CD4-positive, alpha-beta T cell (primary cell): ENCODE data around the gene SERPINA10. TPM values are rescaled to one million over a fixed set of nuclear protein-coding genes. Genes with fewer than 3 reads are reported as not detected.

Experiments used
- ATAC-seq: fragments of 200-7000 bp; cut with Tn5 transposase; one replicate; pipeline ENCODE4 v1.10.0; 2022; ENCODE audit warnings: mild to moderate bottlenecking; ENCODE audit not compliant: poor library complexity
- CTCF ChIA-PET: fragments of 350-600 bp; sonication (Branson Sonifier 250); formaldehyde crosslinking; loops from one replicate; lab custom pipeline; 2021; ENCODE audit warnings: antibody characterized with exemption, inconsistent platforms; lab: Charles Lee
- POLR2A ChIA-PET: fragments of 350-600 bp; sonication (Branson Sonifier 250); formaldehyde crosslinking; loops from one replicate; lab custom pipeline; 2021; ENCODE audit warnings: antibody characterized with exemption, inconsistent platforms; lab: Charles Lee
- DNase-seq, 14 experiments: peaks; one replicate each; pipeline ENCODE4 v3.0.0-alpha.2; 2013 to 2020; ENCODE audit warnings: mixed read lengths in 2 of 14
- H3K27ac ChIP-seq, 2 donors: one replicate each; pipeline versions ENCODE4 v1.5.1 to v1.7.0; 2013; ENCODE audit warnings: low read length in 2 of 2, low read depth in 1 of 2, mild to moderate bottlenecking in 1 of 2
- H3K27me3 ChIP-seq, 2 experiments: 1 replicate in 1 of 2; 2 replicates in 1 of 2; pipeline versions ENCODE4 v1.6.1 to v1.7.0; 2013; ENCODE audit warnings: low read length in 2 of 2, control low read depth in 1 of 2, mild to moderate bottlenecking in 1 of 2, moderate library complexity in 1 of 2; ENCODE audit not compliant: insufficient read depth in 2 of 2, control insufficient read depth in 1 of 2
- H3K36me3 ChIP-seq: one replicate; pipeline ENCODE4 v1.6.1; 2013; ENCODE audit warnings: low read length, control low read depth; ENCODE audit not compliant: insufficient read depth
- H3K4me1 ChIP-seq: one replicate; pipeline ENCODE4 v1.6.1; 2013; ENCODE audit warnings: low read length, control low read depth; ENCODE audit not compliant: insufficient read depth
- H3K4me3 ChIP-seq: one replicate; pipeline ENCODE4 v1.5.1; 2013; ENCODE audit warnings: mild to moderate bottlenecking, low read length, moderate library complexity
- H3K9me3 ChIP-seq, 2 experiments: 1 replicate in 1 of 2; 2 replicates in 1 of 2; pipeline versions ENCODE4 v1.6.1 to v1.7.0; 2013; ENCODE audit warnings: low read length in 2 of 2, mild to moderate bottlenecking in 2 of 2, control low read depth in 1 of 2, moderate library complexity in 1 of 2; ENCODE audit not compliant: control insufficient read depth in 1 of 2, insufficient read depth in 1 of 2
- H3K27ac Mint-ChIP-seq: one replicate; pipeline ENCODE4 v1.8.0; 2020; ENCODE audit warnings: mixed read lengths
- H3K27me3 Mint-ChIP-seq: one replicate; pipeline ENCODE4 v1.8.0; 2021; ENCODE audit warnings: mixed read lengths
- H3K36me3 Mint-ChIP-seq: one replicate; pipeline ENCODE4 v1.8.0; 2021; ENCODE audit warnings: low read depth, mixed read lengths
- H3K4me1 Mint-ChIP-seq: one replicate; pipeline ENCODE4 v1.8.0; 2021; ENCODE audit warnings: low read depth, mixed read lengths
- H3K4me3 Mint-ChIP-seq: one replicate; pipeline ENCODE4 v1.8.0; 2020; ENCODE audit warnings: mild to moderate bottlenecking, mixed read lengths
- H3K9me3 Mint-ChIP-seq: one replicate; pipeline ENCODE4 v1.8.0; 2020; ENCODE audit warnings: mixed read lengths
- intact Hi-C, 2 experiments: fragments of 100-400 bp; cut with DNase I in 1 of 2; cut with micrococcal nuclease in 1 of 2; formaldehyde crosslinking; loops; one replicate each; pipeline versions ENCODE4 v1.15.1 to v1.9.0; 2023 to 2025; cut with DNase I, micrococcal nuclease
- total RNA-seq, 174 experiments: library from RNA in 2 of 174; stranded (reverse) in 2 of 174; gene quantifications; one replicate each; pipeline ENCODE4 v1.2.3 and lab custom pipeline; 2021 to 2026
- TF ChIP-seq, protein P1 (sequence below): fragments of 200-600 bp; IDR thresholded peaks from one replicate; pipeline ENCODE4 v1.8.0; 2022; ENCODE audit warnings: antibody characterized with exemption, mild to moderate bottlenecking

The SERPINA10 gene
- total RNA-seq, 2 experiments from 2014 or later, result not detected

DNA sequence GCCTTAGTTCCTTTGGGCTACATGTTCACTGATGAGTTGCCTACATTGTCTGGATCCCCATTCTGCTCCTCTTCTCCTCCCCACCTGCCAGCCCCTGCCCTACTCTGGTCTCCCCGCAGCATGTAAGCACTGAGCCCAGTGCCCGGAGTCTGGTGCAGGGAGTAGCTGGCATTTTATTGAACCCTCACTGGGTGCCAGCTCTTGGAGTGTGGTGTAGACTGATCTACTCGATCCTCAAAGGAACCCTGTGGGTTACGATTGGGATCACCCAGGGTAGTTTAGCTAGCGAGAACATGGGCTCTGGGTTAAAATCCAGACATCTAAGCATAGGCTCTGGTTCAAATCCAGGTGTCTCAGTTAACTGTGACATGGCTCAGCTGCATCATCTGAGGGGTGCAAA is 38.4 kb upstream of the SERPINA10 start:
- Histone ChIP-seq H3K27me3 (no peaks in the 10 kb centered on the region), H3K27ac (no peak overlapping the region), H3K9me3 (no peaks in the 10 kb centered on the region), H3K4me3 (no peak overlapping the region), H3K36me3 (no peaks in the 10 kb centered on the region), H3K4me1 (no peaks in the 10 kb centered on the region)
- no peak overlapping the region for H3K27ac Mint-ChIP-seq
- no peak overlapping the region for H3K4me3 Mint-ChIP-seq
- POLR2A ChIA-PET, result no interaction called here
- peaks cover 22% of the 10 kb centered on the region for H3K27me3 Mint-ChIP-seq
- DNase-seq (no peak), ATAC-seq (no peak)
- intact Hi-C loops, result no loop called here
- CTCF ChIA-PET, result no interaction called here
- no peaks in the 10 kb centered on the region for H3K4me1 Mint-ChIP-seq
- no peaks in the 10 kb centered on the region for H3K36me3 Mint-ChIP-seq
- TF ChIP-seq, protein P1, sequence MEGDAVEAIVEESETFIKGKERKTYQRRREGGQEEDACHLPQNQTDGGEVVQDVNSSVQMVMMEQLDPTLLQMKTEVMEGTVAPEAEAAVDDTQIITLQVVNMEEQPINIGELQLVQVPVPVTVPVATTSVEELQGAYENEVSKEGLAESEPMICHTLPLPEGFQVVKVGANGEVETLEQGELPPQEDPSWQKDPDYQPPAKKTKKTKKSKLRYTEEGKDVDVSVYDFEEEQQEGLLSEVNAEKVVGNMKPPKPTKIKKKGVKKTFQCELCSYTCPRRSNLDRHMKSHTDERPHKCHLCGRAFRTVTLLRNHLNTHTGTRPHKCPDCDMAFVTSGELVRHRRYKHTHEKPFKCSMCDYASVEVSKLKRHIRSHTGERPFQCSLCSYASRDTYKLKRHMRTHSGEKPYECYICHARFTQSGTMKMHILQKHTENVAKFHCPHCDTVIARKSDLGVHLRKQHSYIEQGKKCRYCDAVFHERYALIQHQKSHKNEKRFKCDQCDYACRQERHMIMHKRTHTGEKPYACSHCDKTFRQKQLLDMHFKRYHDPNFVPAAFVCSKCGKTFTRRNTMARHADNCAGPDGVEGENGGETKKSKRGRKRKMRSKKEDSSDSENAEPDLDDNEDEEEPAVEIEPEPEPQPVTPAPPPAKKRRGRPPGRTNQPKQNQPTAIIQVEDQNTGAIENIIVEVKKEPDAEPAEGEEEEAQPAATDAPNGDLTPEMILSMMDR, result no peak
- peaks cover 2% of the 10 kb centered on the region for H3K9me3 Mint-ChIP-seq

DNA sequence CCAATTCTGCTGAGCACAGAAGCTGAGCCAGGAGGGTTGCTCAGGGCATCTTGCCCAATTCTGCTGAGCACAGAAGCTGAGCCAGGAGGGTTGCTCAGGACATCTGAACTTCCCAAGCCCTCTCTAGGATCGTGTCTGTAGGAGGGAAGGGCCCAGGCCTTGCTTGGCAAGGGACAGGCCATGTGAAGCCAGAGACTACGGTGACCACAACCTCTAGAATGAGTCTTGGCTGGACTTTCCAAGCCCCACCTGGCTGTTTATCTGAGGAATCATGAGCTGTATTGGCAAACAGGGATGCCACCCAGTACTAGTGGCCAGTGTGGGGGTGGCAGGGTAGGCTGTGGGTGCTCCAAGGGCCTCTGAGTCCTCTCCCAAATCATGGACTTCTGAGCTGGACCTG is 37.8 kb upstream of the SERPINA10 start:
- H3K36me3 Mint-ChIP-seq, result no peaks in the 10 kb centered on the region
- no peak overlapping the region for H3K27ac Mint-ChIP-seq
- Histone ChIP-seq H3K4me3 (no peak overlapping the region), H3K36me3 (no peaks in the 10 kb centered on the region), H3K27ac (no peak overlapping the region), H3K4me1 (no peaks in the 10 kb centered on the region), H3K27me3 (no peaks in the 10 kb centered on the region), H3K9me3 (no peaks in the 10 kb centered on the region)
- H3K4me1 Mint-ChIP-seq, result no peaks in the 10 kb centered on the region
- H3K4me3 Mint-ChIP-seq, result no peak overlapping the region
- ATAC-seq (no peak), DNase-seq (no peak)
- peaks cover 2% of the 10 kb centered on the region for H3K9me3 Mint-ChIP-seq
- peaks cover 20% of the 10 kb centered on the region for H3K27me3 Mint-ChIP-seq
- ChIA-PET POLR2A (no interaction called here), CTCF (no interaction called here)
- TF ChIP-seq, protein P1, result no peak
- intact Hi-C loops, result no loop called here

GRCh38 chr14:94330432-94330831 is 37.4 kb upstream of the SERPINA10 start:
- Histone ChIP-seq H3K4me3 (no peak overlapping the region), H3K9me3 (no peaks in the 10 kb centered on the region), H3K4me1 (no peaks in the 10 kb centered on the region), H3K36me3 (no peaks in the 10 kb centered on the region), H3K27ac (no peak overlapping the region), H3K27me3 (no peaks in the 10 kb centered on the region)
- no peaks in the 10 kb centered on the region for H3K36me3 Mint-ChIP-seq
- no peak overlapping the region for H3K4me3 Mint-ChIP-seq
- H3K4me1 Mint-ChIP-seq, result no peaks in the 10 kb centered on the region
- H3K9me3 Mint-ChIP-seq, result peaks cover 2% of the 10 kb centered on the region
- peaks cover 16% of the 10 kb centered on the region for H3K27me3 Mint-ChIP-seq
- no peak for ATAC-seq
- CTCF ChIA-PET, result no interaction called here
- no peak overlapping the region for H3K27ac Mint-ChIP-seq
- DNase-seq, result no peak
- intact Hi-C loops, result no loop called here
- TF ChIP-seq, protein P1, result no peak
- POLR2A ChIA-PET, result no interaction called here
